Uterus (tissue), 4 donors: Measurements from ENCODE around the gene ADIRF. TPM values are rescaled to one million over a fixed set of nuclear protein-coding genes. Genes with fewer than 3 reads are reported as not detected.

Source experiments
- DNase-seq, 2 donors: peaks; one replicate each; pipeline ENCODE4 v3.0.0-alpha.2; 2019 to 2020
- H3K27ac ChIP-seq, 2 donors: fragments of 200-600 bp; sonication (generic); 1 replicate in 1 of 2; 2 replicates in 1 of 2; pipeline ENCODE4 v1.5.1; 2016 to 2018
- H3K27me3 ChIP-seq, 2 donors: fragments of 200-600 bp; sonication (generic); one replicate each; pipeline ENCODE4 v1.5.1; 2018 to 2019; ENCODE audit warnings: control low read depth in 1 of 2
- H3K36me3 ChIP-seq, 2 donors: fragments of 200-600 bp; sonication (generic); one replicate each; pipeline ENCODE4 v1.5.1; 2019; ENCODE audit warnings: control low read depth in 1 of 2
- H3K4me1 ChIP-seq, 2 donors: fragments of 200-600 bp; sonication (generic); one replicate each; pipeline ENCODE4 v1.5.1; 2018 to 2019; ENCODE audit warnings: control low read depth in 1 of 2
- H3K4me3 ChIP-seq, 2 donors: fragments of 200-600 bp; sonication (generic); 1 replicate in 1 of 2; 2 replicates in 1 of 2; pipeline ENCODE4 v1.5.1; 2018 to 2019; ENCODE audit warnings: mild to moderate bottlenecking in 1 of 2
- H3K9me3 ChIP-seq, 2 donors: fragments of 200-600 bp; sonication (generic); one replicate each; pipeline ENCODE4 v1.5.1; 2019; ENCODE audit warnings: control low read depth in 1 of 2
- CTCF ChIP-seq, 4 experiments: fragments of 200-600 bp in 2 of 4; fragments of 450-650 bp in 2 of 4; sonication (generic) in 2 of 4; IDR thresholded peaks; one replicate each; pipeline ENCODE4 v1.5.1; 2016 to 2019; ENCODE audit warnings: antibody characterized with exemption in 4 of 4, mild to moderate bottlenecking in 2 of 4, moderate library complexity in 1 of 4
- POLR2A ChIP-seq, 2 donors: fragments of 450-650 bp; IDR thresholded peaks; one replicate each; pipeline ENCODE4 v1.6.1; 2016; ENCODE audit warnings: antibody characterized with exemption in 2 of 2, mild to moderate bottlenecking in 1 of 2, moderate library complexity in 1 of 2
- intact Hi-C: fragments of 100-400 bp; cut with DNase I; formaldehyde crosslinking; loops from one replicate; pipeline ENCODE4 v1.15.1; 2023; ENCODE audit warnings: low total_unique reads
- total RNA-seq, 4 donors: library from RNA; depleted of rRNA in 3 of 4; stranded (reverse); fragments of >200 nt in 3 of 4; gene quantifications; one replicate each; pipeline versions ENCODE4 v1.1.0 to v1.2.4, GENCODE V29; 2014 to 2023
- donor health status: DM: yes; HTN: yes; CAD: no.

Gene ADIRF
- total RNA-seq, 4 donors from 2014 or later, result 8.5 to 368 (median 275) TPM

GRCh38 chr10:86970982-86971231, 2.6 kb downstream of the ADIRF start:
- DNase-seq, result no peak
- Histone ChIP-seq H3K36me3 (no peaks in the 10 kb centered on the region), H3K4me3 (peak overlapping the region; percentile 55 to 79), H3K27me3 (no peaks in the 10 kb centered on the region), H3K27ac (peak overlapping the region; percentile 98 to 99), H3K9me3 (no peaks in the 10 kb centered on the region), H3K4me1 (peaks cover 0 to 26% of the 10 kb centered on the region in 2 donors)
- intact Hi-C loops, result no loop called here
- TF ChIP-seq POLR2A (IDR thresholded peaks at IDR 0.05) (peak; percentile 90 to 99), CTCF (IDR thresholded peaks at IDR 0.05) (peak in 1 of 4 experiments; percentile 4)

DNA sequence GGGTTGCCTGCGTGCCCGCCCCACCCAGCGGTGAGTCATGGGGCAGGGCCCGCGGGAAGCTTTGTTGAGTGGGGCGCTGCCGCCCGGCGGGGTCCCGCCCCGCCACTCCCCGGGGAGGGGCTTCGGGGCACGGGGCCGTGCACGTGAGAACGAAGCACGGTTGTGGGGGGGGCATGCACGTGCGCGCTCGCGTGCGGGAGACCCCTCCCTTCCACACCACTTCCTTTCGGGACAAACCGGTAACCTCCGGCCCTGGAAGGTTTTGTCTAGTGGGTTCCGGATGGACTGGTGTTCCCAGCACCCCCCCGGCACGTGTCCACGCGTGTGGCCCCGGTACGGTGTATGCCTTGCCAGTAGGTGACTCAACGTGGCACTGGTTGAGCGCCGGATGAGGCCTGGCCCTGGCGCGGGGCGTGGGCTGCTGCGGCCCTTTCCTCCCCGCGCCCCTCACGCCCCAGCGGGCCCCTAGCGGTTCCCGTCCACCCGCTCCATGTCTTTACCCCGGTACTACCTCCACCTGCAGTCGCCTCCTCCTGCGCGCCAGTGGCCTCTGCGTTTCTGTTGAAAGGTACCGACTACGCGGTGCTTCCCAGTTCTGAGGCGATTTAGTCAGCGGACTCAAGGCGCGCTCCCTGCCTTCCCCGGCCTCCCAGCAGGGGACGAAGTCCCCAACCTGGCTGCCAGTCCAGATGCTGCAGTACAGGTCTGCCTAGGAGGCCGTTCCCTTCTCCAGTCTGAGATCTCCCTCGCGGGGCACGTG, 3.1 kb downstream of the ADIRF start:
- peak overlapping the region; percentile 55 to 79 for H3K4me3 ChIP-seq
- H3K4me1 ChIP-seq, result peaks cover 0 to 22% of the 10 kb centered on the region in 2 donors
- intact Hi-C loops, result no loop called here
- no peaks in the 10 kb centered on the region for H3K9me3 ChIP-seq
- peak; percentile 94 to 98 for DNase-seq
- peak in 3 of 4 experiments; percentile 2 to 23 (median 3) for TF ChIP-seq CTCF (IDR thresholded peaks at IDR 0.05)
- no peak for TF ChIP-seq POLR2A (IDR thresholded peaks at IDR 0.05)
- no peaks in the 10 kb centered on the region for H3K36me3 ChIP-seq
- H3K27ac ChIP-seq, result peak overlapping the region; percentile 98 to 99
- H3K27me3 ChIP-seq, result no peaks in the 10 kb centered on the region

DNA sequence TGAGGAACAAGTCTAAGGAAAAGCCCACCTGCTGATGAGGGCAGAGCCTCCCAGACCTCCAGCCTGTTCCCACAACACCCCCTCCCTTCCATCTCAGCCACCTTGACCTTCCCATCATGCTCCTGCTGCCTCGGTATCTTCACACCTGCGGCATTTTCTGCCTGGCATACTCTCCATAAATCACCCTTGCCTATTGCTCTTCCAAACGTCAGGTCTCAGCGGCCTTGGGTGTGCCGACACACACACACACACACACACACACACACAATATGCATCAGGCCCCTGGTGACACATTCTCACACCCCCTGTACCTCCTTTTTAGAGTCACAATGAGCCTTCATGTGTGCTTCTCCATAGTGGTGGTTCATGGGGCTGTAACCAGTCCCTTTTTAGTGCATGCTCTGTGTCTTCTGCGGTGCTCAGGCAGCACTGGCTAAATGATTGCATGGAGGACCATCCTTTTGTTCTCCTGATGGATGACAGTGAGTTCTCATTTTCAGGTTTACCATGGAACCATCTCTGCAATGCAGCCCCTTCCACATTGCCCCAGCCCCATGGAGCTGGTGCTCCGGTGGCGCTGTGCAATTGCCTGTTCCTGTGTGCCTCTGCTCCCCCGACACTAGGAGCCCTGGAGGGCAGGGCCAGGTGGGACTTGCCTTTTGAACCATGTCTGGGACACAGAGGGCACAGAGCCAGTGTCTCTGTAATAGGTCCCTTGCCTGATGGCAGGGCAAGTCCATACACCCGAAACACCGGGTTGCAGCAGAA, 4.5 kb downstream of the ADIRF start:
- no peaks in the 10 kb centered on the region for H3K36me3 ChIP-seq
- H3K4me1 ChIP-seq, result peaks cover 0 to 8% of the 10 kb centered on the region in 2 donors
- no peak overlapping the region for H3K4me3 ChIP-seq
- peak overlapping the region; percentile 98 to 99 for H3K27ac ChIP-seq
- no peaks in the 10 kb centered on the region for H3K27me3 ChIP-seq
- TF ChIP-seq CTCF (IDR thresholded peaks at IDR 0.05), result no peak
- no peak for TF ChIP-seq POLR2A (IDR thresholded peaks at IDR 0.05)
- peak in 1 of 2 donors; percentile 27 for DNase-seq
- no peaks in the 10 kb centered on the region for H3K9me3 ChIP-seq
- intact Hi-C loops, result no loop called here

- H3K4me3 ChIP-seq, result no peak overlapping the region
- H3K4me1 ChIP-seq, result peaks cover 0 to 6% of the 10 kb centered on the region in 2 donors
- no peaks in the 10 kb centered on the region for H3K27me3 ChIP-seq
- TF ChIP-seq CTCF (IDR thresholded peaks at IDR 0.05), result no peak
- no peak for TF ChIP-seq POLR2A (IDR thresholded peaks at IDR 0.05)
- DNase-seq, result no peak
- H3K36me3 ChIP-seq, result no peaks in the 10 kb centered on the region
- H3K27ac ChIP-seq, result peak overlapping the region in 1 of 2 donors; percentile 98
- no peaks in the 10 kb centered on the region for H3K9me3 ChIP-seq
- intact Hi-C loops, result no loop called here
These were observed 6.2 kb downstream of the ADIRF start for GRCh38 chr10:86974484-86974883.
